GM23248 (cell line): ENCODE measurements around the gene ZNRF1. TPM values are rescaled to one million over a fixed set of nuclear protein-coding genes. Genes with fewer than 3 reads are reported as not detected.

Experiments
- DNase-seq: peaks from one replicate; pipeline ENCODE4 v3.0.0-alpha.2; 2015
- H2AFZ ChIP-seq: fragments of 200-600 bp; sonication (generic); 2 replicates; pipeline ENCODE4 v1.6.1; 2016; ENCODE audit warnings: antibody characterized with exemption
- H3F3A ChIP-seq: fragments of 200-600 bp; sonication (generic); 2 replicates; pipeline ENCODE4 v1.6.1; 2016; ENCODE audit warnings: mild to moderate bottlenecking, antibody characterized with exemption, mixed run types; ENCODE audit not compliant: insufficient read depth
- H3K27ac ChIP-seq: fragments of 200-600 bp; sonication (generic); 2 replicates; pipeline ENCODE4 v1.5.1; 2016; ENCODE audit warnings: mild to moderate bottlenecking
- H3K27me3 ChIP-seq: fragments of 200-600 bp; sonication (generic); replicated peaks from 2 replicates; pipeline ENCODE4 v1.6.1; 2016; ENCODE audit warnings: mild to moderate bottlenecking; ENCODE audit not compliant: insufficient read depth
- H3K36me3 ChIP-seq: fragments of 200-600 bp; sonication (generic); 2 replicates; pipeline ENCODE4 v1.6.1; 2016; ENCODE audit warnings: low read depth, mild to moderate bottlenecking
- H3K4me1 ChIP-seq: fragments of 200-600 bp; sonication (generic); 2 replicates; pipeline ENCODE4 v1.6.1; 2016; ENCODE audit warnings: mild to moderate bottlenecking; ENCODE audit not compliant: insufficient read depth
- H3K4me2 ChIP-seq: fragments of 200-600 bp; sonication (generic); one replicate; pipeline ENCODE4 v1.6.1; 2016; ENCODE audit warnings: mild to moderate bottlenecking; ENCODE audit not compliant: unreplicated experiment
- H3K4me3 ChIP-seq: fragments of 200-600 bp; sonication (generic); 2 replicates; pipeline ENCODE4 v1.5.1; 2016; ENCODE audit warnings: mild to moderate bottlenecking
- H3K79me2 ChIP-seq: fragments of 200-600 bp; sonication (generic); 2 replicates; pipeline ENCODE4 v1.6.1; 2016; ENCODE audit warnings: mild to moderate bottlenecking; ENCODE audit not compliant: insufficient read depth
- H3K9ac ChIP-seq: fragments of 200-600 bp; sonication (generic); 2 replicates; pipeline ENCODE4 v1.6.1; 2016; ENCODE audit warnings: mild to moderate bottlenecking
- H3K9me2 ChIP-seq: fragments of 200-600 bp; sonication (generic); 2 replicates; pipeline ENCODE4 v1.6.1; 2016; ENCODE audit warnings: mixed run types, mild to moderate bottlenecking, moderate library complexity; ENCODE audit not compliant: insufficient read depth
- H3K9me3 ChIP-seq: fragments of 200-600 bp; sonication (generic); one replicate; pipeline ENCODE4 v1.6.1; 2017; ENCODE audit warnings: low read depth
- H4K20me1 ChIP-seq: fragments of 200-600 bp; sonication (generic); 2 replicates; pipeline ENCODE4 v1.6.0; 2016; ENCODE audit not compliant: insufficient read depth
- EZH2 ChIP-seq: fragments of 200-600 bp; sonication (generic); IDR thresholded peaks from 2 replicates; pipeline ENCODE4 v1.6.1; 2018; ENCODE audit warnings: antibody characterized with exemption, mild to moderate bottlenecking; ENCODE audit not compliant: insufficient read depth, poor library complexity, severe bottlenecking
- EZH2phosphoT487 ChIP-seq: fragments of 200-600 bp; sonication (generic); IDR thresholded peaks from 2 replicates; pipeline ENCODE4 v1.6.1; 2018; ENCODE audit warnings: antibody characterized with exemption, moderate library complexity, mild to moderate bottlenecking, low read depth; ENCODE audit not compliant: insufficient read depth
- WGBS, 2 experiments: methylation state at CpG; one replicate each; pipeline ENCODE4 v1.1.6; 2015 to 2017; ENCODE audit warnings: low lambda C conversion rate in 2 of 2, low coverage in 1 of 2; ENCODE audit errors: missing lambda C conversion rate in 2 of 2; 5-methylcytosine and 5-hydroxymethylcytosine counted together
- in situ Hi-C: fragments of 300-500 bp; cut with MboI; formaldehyde crosslinking; loops from 2 replicates; pipeline ENCODE4 v1.15.0; 2020
- polyA plus RNA-seq: library from polyadenylated mRNA; unstranded; fragments of >200 nt; fragmentation: Nextera tagmentation; extraction: Ambion mirVana; gene quantifications from 2 replicates; pipeline ENCODE4 v1.2.1, GENCODE V29; 2016
- total RNA-seq: library from RNA; depleted of rRNA; stranded (reverse); fragments of >200 nt; shearing (Covaris generic); gene quantifications from 2 replicates; pipeline ENCODE4 v1.2.3, GENCODE V29; 2014; rRNA removed

Gene ZNRF1
- total RNA-seq (10.4 and 17.2 TPM in 2 replicates), polyA plus RNA-seq (7.1 and 7.6 TPM in 2 replicates)

DNA sequence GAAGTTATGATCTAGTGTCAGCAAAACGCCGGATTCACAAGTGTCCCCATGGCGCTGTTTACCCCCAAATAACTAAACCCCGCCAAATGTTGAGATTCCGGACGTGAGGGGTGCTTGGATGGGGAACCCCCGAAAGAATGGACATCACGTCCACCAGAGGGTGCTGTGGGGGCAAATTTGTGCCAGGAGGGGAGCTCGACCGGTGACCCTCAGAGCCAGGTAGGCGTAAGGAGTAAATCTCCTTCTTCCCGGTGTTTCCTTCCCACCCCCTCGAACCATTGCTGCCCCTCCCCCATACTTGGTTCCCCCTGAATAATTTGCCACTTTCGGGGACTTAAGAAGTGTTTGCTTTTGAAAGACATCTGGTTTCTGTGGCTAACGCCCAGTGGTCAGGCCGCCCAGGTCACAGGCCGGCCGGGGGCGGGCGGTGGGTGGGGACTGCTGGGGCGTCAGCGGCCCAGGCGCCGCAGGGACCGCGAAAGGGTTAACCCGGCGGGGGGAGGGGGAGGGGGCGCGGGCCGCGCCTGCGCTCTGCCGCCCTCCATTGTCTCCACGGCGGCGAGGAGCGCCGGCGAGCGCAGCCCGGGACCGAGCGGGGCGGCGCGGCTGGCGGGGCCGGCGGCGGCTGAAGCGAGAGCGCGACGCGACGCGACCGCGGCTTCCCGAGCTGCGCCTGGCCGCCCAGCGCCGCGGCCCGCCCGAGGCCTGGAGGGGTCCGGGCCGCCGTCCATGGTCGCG lies at the start of gene ZNRF1:
ZNRF1 (plus strand) TSS at position 544 of the 738 bp plus-strand sequence. CDS start 648 bp downstream, outside the sequence.
- peaks cover 38% of the 10 kb centered on the region for H3K79me2 ChIP-seq
- no peaks in the 10 kb centered on the region for H3K36me3 ChIP-seq
- peak; percentile 85 for DNase-seq
- in situ Hi-C loops = no loop called here
- H2AFZ ChIP-seq = peak within 1 kb of the TSS; percentile 81
- H3K4me1 ChIP-seq = peaks cover 18% of the 10 kb centered on the region
- no peaks in the 10 kb centered on the region for H4K20me1 ChIP-seq
- peaks cover 23% of the 10 kb centered on the region; the same call in 1 of the 2 replicates for H3F3A ChIP-seq
- H3K27ac ChIP-seq = no peak within 1 kb of the TSS
- WGBS, 2 experiments = 1 to 2% methylated on average over 12 to 29 of the region's 73 CpGs
- peak within 1 kb of the TSS; percentile 89 for H3K4me3 ChIP-seq
- no peaks in the 10 kb centered on the region for H3K27me3 ChIP-seq
- peak within 1 kb of the TSS; percentile 76 for H3K9ac ChIP-seq
- peak within 1 kb of the TSS; percentile 98 for H3K4me2 ChIP-seq
- no peaks in the 10 kb centered on the region for H3K9me3 ChIP-seq
- TF ChIP-seq EZH2phosphoT487 = no peak
- no peak for TF ChIP-seq EZH2
- no peaks in the 10 kb centered on the region for H3K9me2 ChIP-seq

GRCh38 chr16:74949309-74949708 lies 49.5 kb upstream of the ZNRF1 start:
- H3K27me3 ChIP-seq = no peaks in the 10 kb centered on the region
- peaks cover 10% of the 10 kb centered on the region for H3K36me3 ChIP-seq
- H3K79me2 ChIP-seq = no peaks in the 10 kb centered on the region
- TF ChIP-seq EZH2phosphoT487 (no peak), EZH2 (no peak)
- no peak overlapping the region for H3K9ac ChIP-seq
- no peak for DNase-seq
- H3F3A ChIP-seq = no peaks in the 10 kb centered on the region
- no peak overlapping the region for H3K4me2 ChIP-seq
- 95 to 97% methylated on average over 3 of the region's 3 CpGs for WGBS, 2 experiments
- H3K4me1 ChIP-seq = no peaks in the 10 kb centered on the region
- H2AFZ ChIP-seq = no peak overlapping the region
- no peaks in the 10 kb centered on the region for H4K20me1 ChIP-seq
- H3K9me2 ChIP-seq = no peaks in the 10 kb centered on the region
- no peak overlapping the region for H3K4me3 ChIP-seq
- no peaks in the 10 kb centered on the region for H3K9me3 ChIP-seq
- no peak overlapping the region for H3K27ac ChIP-seq
- in situ Hi-C loops = no loop called here

GRCh38 chr16:74950511-74950910 lies 48.3 kb upstream of the ZNRF1 start:
- Histone ChIP-seq H3K27ac (no peak overlapping the region), H3K9ac (no peak overlapping the region), H3F3A (no peaks in the 10 kb centered on the region), H3K79me2 (no peaks in the 10 kb centered on the region), H4K20me1 (no peaks in the 10 kb centered on the region), H3K27me3 (no peaks in the 10 kb centered on the region), H3K4me3 (no peak overlapping the region), H3K9me2 (no peaks in the 10 kb centered on the region), H2AFZ (no peak overlapping the region), H3K36me3 (peaks cover 10% of the 10 kb centered on the region), H3K4me2 (no peak overlapping the region), H3K9me3 (no peaks in the 10 kb centered on the region), H3K4me1 (no peaks in the 10 kb centered on the region)
- TF ChIP-seq EZH2phosphoT487 = no peak
- TF ChIP-seq EZH2 = no peak
- 92 to 94% methylated on average over 7 of the region's 7 CpGs for WGBS, 2 experiments
- DNase-seq = no peak
- in situ Hi-C loops = no loop called here

GRCh38 chr16:74951206-74951605 lies 47.6 kb upstream of the ZNRF1 start:
- H3K4me2 ChIP-seq = no peak overlapping the region
- H3F3A ChIP-seq = no peaks in the 10 kb centered on the region
- no peak for DNase-seq
- no peaks in the 10 kb centered on the region for H3K27me3 ChIP-seq
- H3K9me3 ChIP-seq = no peaks in the 10 kb centered on the region
- H3K4me3 ChIP-seq = no peak overlapping the region
- WGBS, 2 experiments = 90 to 95% methylated on average over 11 of the region's 11 CpGs
- TF ChIP-seq EZH2 = no peak
- TF ChIP-seq EZH2phosphoT487 = no peak
- H3K27ac ChIP-seq = no peak overlapping the region
- H3K9me2 ChIP-seq = no peaks in the 10 kb centered on the region
- no peak overlapping the region for H3K9ac ChIP-seq
- in situ Hi-C loops = no loop called here
- H3K79me2 ChIP-seq = no peaks in the 10 kb centered on the region
- H2AFZ ChIP-seq = no peak overlapping the region
- no peaks in the 10 kb centered on the region for H4K20me1 ChIP-seq
- H3K36me3 ChIP-seq = peaks cover 10% of the 10 kb centered on the region
- no peaks in the 10 kb centered on the region for H3K4me1 ChIP-seq
